ENCODE results near the gene MRPL10. TPM values are rescaled to one million over a fixed set of nuclear protein-coding genes. Genes with fewer than 3 reads are reported as not detected.
"Not testable (repeated sequence)": the region's sequence is repeated elsewhere in the genome, so short reads cannot be mapped to it uniquely, and the experiment has no call there.

Gene MRPL10
- total and polyA plus RNA-seq, 11 donors: 43.8 to 79.2 (median 63.2) TPM

GRCh38 chr17:47774987-47775580 lies 56.3 kb downstream of the MRPL10 start:
- no peaks in the 10 kb centered on the region for H3K36me3 ChIP-seq
- TF ChIP-seq POLR2A (IDR thresholded peaks at IDR 0.05) (no peak), CTCF (IDR thresholded peaks at IDR 0.05) (no peak)
- ATAC-seq (no peak), DNase-seq (no peak)
- WGBS, 4 donors: 50 to 78% (median 71%) methylated on average over 1 of the region's 1 CpG
- no peak overlapping the region for H3K27ac ChIP-seq
- intact Hi-C loops (cut with DNase I): no loop called here
- H3K4me1 ChIP-seq: peaks cover 0 to 4% (median 0%) of the 10 kb centered on the region in 12 donors
- no peak overlapping the region for H3K4me3 ChIP-seq
- H3K9me3 ChIP-seq: peaks cover 0 to 12% (median 0%) of the 10 kb centered on the region in 12 donors
- peaks cover 14 to 63% (median 30%) of the 10 kb centered on the region in 9 donors for H3K27me3 ChIP-seq

GRCh38 chr17:47774331-47774730 lies 57.0 kb downstream of the MRPL10 start:
- no peak overlapping the region for H3K4me3 ChIP-seq
- H3K9me3 ChIP-seq: peaks cover 0 to 16% (median 0%) of the 10 kb centered on the region in 12 donors
- ATAC-seq: no peak
- H3K36me3 ChIP-seq: no peaks in the 10 kb centered on the region
- H3K27ac ChIP-seq: no peak overlapping the region
- intact Hi-C loops (cut with DNase I): no loop called here
- peaks cover 13 to 59% (median 30%) of the 10 kb centered on the region in 9 donors for H3K27me3 ChIP-seq
- H3K4me1 ChIP-seq: peaks cover 0 to 4% (median 0%) of the 10 kb centered on the region in 12 donors
- TF ChIP-seq POLR2A (IDR thresholded peaks at IDR 0.05): no peak
- no peak for TF ChIP-seq CTCF (IDR thresholded peaks at IDR 0.05)
- 66 to 85% (median 72%) methylated on average over 4 of the region's 4 CpGs for WGBS, 4 donors
- no peak for DNase-seq

DNA sequence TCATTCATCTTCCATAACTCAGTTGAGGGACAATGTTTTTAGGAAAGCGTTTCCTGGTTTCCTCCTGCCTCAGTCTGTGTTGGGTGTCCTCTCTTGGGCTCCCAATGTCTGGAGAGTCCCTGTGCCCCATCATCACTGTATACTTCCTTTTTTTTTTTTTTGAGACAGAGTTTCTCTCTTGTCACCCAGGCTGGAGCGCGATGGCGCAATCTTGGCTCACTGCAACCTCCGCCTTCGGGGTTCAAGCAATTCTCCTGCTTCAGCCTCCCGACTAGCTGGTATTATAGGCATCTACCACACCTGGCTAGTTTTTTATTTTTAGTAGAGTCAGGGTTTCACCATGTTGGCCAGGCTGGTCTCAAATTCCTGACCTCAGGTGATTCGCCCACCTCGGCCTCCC lies 57.7 kb downstream of the MRPL10 start:
- Histone ChIP-seq H3K9me3 (peaks cover 0 to 16% (median 0%) of the 10 kb centered on the region in 12 donors), H3K27me3 (peaks cover 13 to 54% (median 29%) of the 10 kb centered on the region in 9 donors)
- DNase-seq; H3K4me3 ChIP-seq; H3K4me1 ChIP-seq; H3K36me3 ChIP-seq; intact Hi-C loops (cut with DNase I); H3K27ac ChIP-seq; ATAC-seq: not testable (repeated sequence)
- WGBS, 4 donors: 86 to 91% (median 89%) methylated on average over 9 of the region's 9 CpGs

Other genes starting within 250 kb of the MRPL10 start
- gene KPNB1, start 181.6 kb downstream of the MRPL10 start, total RNA-seq: 100 to 1,000 TPM; 118 to 236 (median 192) TPM
- gene KPNB1, start 181.6 kb downstream of the MRPL10 start, polyA plus RNA-seq: 100 to 1,000 TPM in 1 of 2 donors, 10 to 100 TPM in 1; 30.7 to 136 TPM
- 10 to 100 TPM; 11.3 to 24.8 (median 12.0) TPM for gene TBKBP1, start 137.4 kb downstream of the MRPL10 start, total RNA-seq
- 10 to 100 TPM; 14.8 to 23.8 TPM for gene TBKBP1, start 137.4 kb downstream of the MRPL10 start, polyA plus RNA-seq
- gene TBX21, start 98.3 kb downstream of the MRPL10 start, total RNA-seq: 1 to 10 TPM in 1 of 9 donors, under 1 TPM in 6, not detected in 2; 0.09 to 3.2 (median 0.28) TPM
- under 1 TPM; 0.07 to 0.15 TPM for gene TBX21, start 98.3 kb downstream of the MRPL10 start, polyA plus RNA-seq
- 1 to 10 TPM; 1.5 to 7.4 (median 5.8) TPM for gene OSBPL7, start 9.7 kb downstream of the MRPL10 start, total RNA-seq
- gene OSBPL7, start 9.7 kb downstream of the MRPL10 start, polyA plus RNA-seq: 1 to 10 TPM; 3.0 to 5.2 TPM
- gene LRRC46, start 129 bp upstream of the MRPL10 start, total RNA-seq: under 1 TPM in 7 of 9 donors, not detected in 2; 0.22 to 0.44 (median 0.35) TPM
- gene LRRC46, start 129 bp upstream of the MRPL10 start, polyA plus RNA-seq: under 1 TPM; 0.17 to 0.23 TPM
- gene SCRN2, start 9.7 kb upstream of the MRPL10 start, total RNA-seq: 10 to 100 TPM; 29.4 to 42.9 (median 33.9) TPM
- 10 to 100 TPM; 17.5 to 58.5 TPM for gene SCRN2, start 9.7 kb upstream of the MRPL10 start, polyA plus RNA-seq
- gene SP6, start 19.6 kb upstream of the MRPL10 start, total RNA-seq: under 1 TPM in 7 of 9 donors, not detected in 2; 0.12 to 0.88 (median 0.32) TPM
- gene SP6, start 19.6 kb upstream of the MRPL10 start, polyA plus RNA-seq: 1 to 10 TPM in 1 of 2 donors, under 1 TPM in 1; 0.19 to 2.5 TPM
- gene SP2, start 64.7 kb upstream of the MRPL10 start, total RNA-seq: 10 to 100 TPM; 11.1 to 21.2 (median 16.7) TPM
- 10 to 100 TPM in 1 of 2 donors, 1 to 10 TPM in 1; 4.1 to 15.8 TPM for gene SP2, start 64.7 kb upstream of the MRPL10 start, polyA plus RNA-seq
- gene PNPO, start 110.0 kb upstream of the MRPL10 start, total RNA-seq: 10 to 100 TPM; 24.2 to 45.0 (median 36.1) TPM
- 10 to 100 TPM; 12.6 to 16.1 TPM for gene PNPO, start 110.0 kb upstream of the MRPL10 start, polyA plus RNA-seq
- gene PRR15L, start 126.3 kb upstream of the MRPL10 start, total RNA-seq: 1 to 10 TPM in 1 of 9 donors, not detected in 8; 2.7 TPM
- under 1 TPM in 1 of 2 donors, not detected in 1; 0.04 TPM for gene PRR15L, start 126.3 kb upstream of the MRPL10 start, polyA plus RNA-seq
- 10 to 100 TPM; 41.2 to 80.9 (median 53.6) TPM for gene CDK5RAP3, start 139.6 kb upstream of the MRPL10 start, total RNA-seq
- 10 to 100 TPM; 53.8 to 56.6 TPM for gene CDK5RAP3, start 139.6 kb upstream of the MRPL10 start, polyA plus RNA-seq
- gene COPZ2, start 206.3 kb upstream of the MRPL10 start, total RNA-seq: 10 to 100 TPM; 35.4 to 64.3 (median 54.8) TPM
- 10 to 100 TPM; 13.2 to 48.2 TPM for gene COPZ2, start 206.3 kb upstream of the MRPL10 start, polyA plus RNA-seq
- gene NFE2L1, start 216.8 kb upstream of the MRPL10 start, total RNA-seq: 1,000 to 10,000 TPM in 1 of 9 donors, 100 to 1,000 TPM in 8; 375 to 1,055 (median 606) TPM
- gene NFE2L1, start 216.8 kb upstream of the MRPL10 start, polyA plus RNA-seq: 100 to 1,000 TPM; 254 to 385 TPM

All from heart left ventricle (tissue), 16 donors.